Sigmoid colon (tissue), 7 donors: ENCODE measurements around the gene ITM2C. TPM values are rescaled to one million over a fixed set of nuclear protein-coding genes. Genes with fewer than 3 reads are reported as not detected.

Experiments used
- DNase-seq: peaks from one replicate; pipeline ENCODE4 v3.0.0-alpha.2; 2019
- H3K27ac ChIP-seq, 4 donors: fragments of 200-600 bp; sonication (generic); one replicate each; pipeline ENCODE4 v1.5.1; 2016 to 2019; ENCODE audit warnings: mild to moderate bottlenecking in 1 of 4
- H3K27me3 ChIP-seq, 3 donors: fragments of 200-600 bp; sonication (generic); one replicate each; pipeline ENCODE4 v1.5.1; 2019; ENCODE audit warnings: mild to moderate bottlenecking in 1 of 3
- H3K36me3 ChIP-seq, 4 donors: fragments of 200-600 bp; sonication (generic); one replicate each; pipeline ENCODE4 v1.5.1; 2016 to 2019
- H3K4me1 ChIP-seq, 4 donors: fragments of 200-600 bp; sonication (generic); one replicate each; pipeline ENCODE4 v1.5.1; 2017 to 2019
- H3K4me3 ChIP-seq, 4 donors: fragments of 200-600 bp; sonication (generic); one replicate each; pipeline ENCODE4 v1.5.1; 2017 to 2019; ENCODE audit warnings: mild to moderate bottlenecking in 2 of 4, moderate library complexity in 1 of 4
- H3K9me3 ChIP-seq, 4 donors: fragments of 200-600 bp in 3 of 4; sonication (generic) in 3 of 4; one replicate each; pipeline versions ENCODE4 v1.5.1 to v1.6.1; 2013 to 2019
- CTCF ChIP-seq, 4 experiments: fragments of 450-650 bp in 3 of 4; fragments of 200-600 bp in 1 of 4; IDR thresholded peaks; one replicate each; pipeline ENCODE4 v1.5.1; 2016 to 2019; ENCODE audit warnings: antibody characterized with exemption in 4 of 4, mild to moderate bottlenecking in 3 of 4, moderate library complexity in 2 of 4
- EP300 ChIP-seq, 4 donors: sonication (generic); formaldehyde crosslinking; IDR thresholded peaks; one replicate each; pipeline ENCODE4 v1.6.1; 2017; ENCODE audit warnings: antibody characterized with exemption in 4 of 4
- POLR2A ChIP-seq, 2 donors: fragments of 450-650 bp; IDR thresholded peaks; one replicate each; pipeline ENCODE4 v1.6.1; 2016; ENCODE audit warnings: antibody characterized with exemption in 2 of 2, mild to moderate bottlenecking in 2 of 2, moderate library complexity in 2 of 2
- POLR2AphosphoS5 ChIP-seq, 4 donors: sonication (generic); formaldehyde crosslinking; IDR thresholded peaks; one replicate each; pipeline ENCODE4 v1.6.1; 2017; ENCODE audit warnings: antibody characterized with exemption in 4 of 4
- WGBS, 2 donors: extraction: QIAGEN DNeasy Blood & Tissue Kit; methylation state at CpG; one replicate each; pipeline ENCODE4 v1.1.7; 2013; 5-methylcytosine and 5-hydroxymethylcytosine counted together
- intact Hi-C: fragments of 100-400 bp; cut with DNase I; formaldehyde crosslinking; loops from one replicate; pipeline ENCODE4 v1.15.1; 2023
- polyA plus RNA-seq, 3 donors: library from polyadenylated mRNA; stranded (reverse); fragments of 200-250 nt; gene quantifications; one replicate each; pipeline ENCODE4 v1.2.3, GENCODE V29; 2013
- total RNA-seq, 4 donors: library from RNA; depleted of rRNA; stranded (reverse); fragments of >200 nt; gene quantifications; one replicate each; pipeline ENCODE4 v1.1.0, GENCODE V29; 2016
- donor health status: healthy with polysubstance abuse.
- donor health status: Bipolar disorder and iron deficiency.
- donor health status: healthy.

The ITM2C gene
- total and polyA plus RNA-seq, 7 donors = 107 to 1,275 (median 206) TPM

- intact Hi-C loops = no loop called here
- no peaks in the 10 kb centered on the region for H3K27me3 ChIP-seq
- DNase-seq = peak; percentile 37
- no peak for TF ChIP-seq POLR2AphosphoS5 (IDR thresholded peaks at IDR 0.05)
- TF ChIP-seq CTCF (IDR thresholded peaks at IDR 0.05) = no peak
- TF ChIP-seq EP300 (IDR thresholded peaks at IDR 0.05) = no peak
- no peak for TF ChIP-seq POLR2A (IDR thresholded peaks at IDR 0.05)
- no peak overlapping the region for H3K27ac ChIP-seq
- 76 to 83% methylated on average over 19 of the region's 19 CpGs for WGBS, 2 donors
- H3K4me1 ChIP-seq = no peaks in the 10 kb centered on the region
- no peaks in the 10 kb centered on the region for H3K36me3 ChIP-seq
- no peak overlapping the region for H3K4me3 ChIP-seq
- H3K9me3 ChIP-seq = no peaks in the 10 kb centered on the region
Observed at GRCh38 chr2:230896346-230897115, 31.8 kb downstream of the ITM2C start.

GRCh38 chr2:230898016-230898712 lies 33.4 kb downstream of the ITM2C start:
- no peaks in the 10 kb centered on the region for H3K4me1 ChIP-seq
- no peak overlapping the region for H3K27ac ChIP-seq
- peak; percentile 25 for DNase-seq
- H3K27me3 ChIP-seq = no peaks in the 10 kb centered on the region
- no peaks in the 10 kb centered on the region for H3K36me3 ChIP-seq
- intact Hi-C loops = no loop called here
- no peak overlapping the region for H3K4me3 ChIP-seq
- TF ChIP-seq POLR2AphosphoS5 (IDR thresholded peaks at IDR 0.05) (no peak), CTCF (IDR thresholded peaks at IDR 0.05) (no peak), POLR2A (IDR thresholded peaks at IDR 0.05) (no peak), EP300 (IDR thresholded peaks at IDR 0.05) (no peak)
- WGBS, 2 donors = 94 to 95% methylated on average over 13 of the region's 13 CpGs
- no peaks in the 10 kb centered on the region for H3K9me3 ChIP-seq

- intact Hi-C loops = no loop called here
- 80 to 81% methylated on average over 8 of the region's 8 CpGs for WGBS, 2 donors
- Histone ChIP-seq H3K9me3 (no peaks in the 10 kb centered on the region), H3K36me3 (no peaks in the 10 kb centered on the region), H3K4me3 (no peak overlapping the region), H3K4me1 (no peaks in the 10 kb centered on the region), H3K27ac (no peak overlapping the region), H3K27me3 (no peaks in the 10 kb centered on the region)
- DNase-seq = peak; percentile 26
- TF ChIP-seq POLR2AphosphoS5 (IDR thresholded peaks at IDR 0.05) (no peak), EP300 (IDR thresholded peaks at IDR 0.05) (no peak), CTCF (IDR thresholded peaks at IDR 0.05) (no peak), POLR2A (IDR thresholded peaks at IDR 0.05) (no peak)
Observed at GRCh38 chr2:230898713-230899091, 34.0 kb downstream of the ITM2C start.

- Histone ChIP-seq H3K36me3 (no peaks in the 10 kb centered on the region), H3K9me3 (no peaks in the 10 kb centered on the region), H3K27me3 (no peaks in the 10 kb centered on the region), H3K27ac (no peak overlapping the region), H3K4me1 (no peaks in the 10 kb centered on the region), H3K4me3 (no peak overlapping the region)
- TF ChIP-seq POLR2A (IDR thresholded peaks at IDR 0.05) (no peak), POLR2AphosphoS5 (IDR thresholded peaks at IDR 0.05) (no peak), CTCF (IDR thresholded peaks at IDR 0.05) (no peak), EP300 (IDR thresholded peaks at IDR 0.05) (no peak)
- peak; percentile 7 for DNase-seq
- intact Hi-C loops = no loop called here
- WGBS, 2 donors = 65 to 76% methylated on average over 5 of the region's 5 CpGs
Observed at GRCh38 chr2:230899287-230899686, 34.5 kb downstream of the ITM2C start.
